ENCODE measurements around the gene TMED7.

The TMED7 gene

DNA sequence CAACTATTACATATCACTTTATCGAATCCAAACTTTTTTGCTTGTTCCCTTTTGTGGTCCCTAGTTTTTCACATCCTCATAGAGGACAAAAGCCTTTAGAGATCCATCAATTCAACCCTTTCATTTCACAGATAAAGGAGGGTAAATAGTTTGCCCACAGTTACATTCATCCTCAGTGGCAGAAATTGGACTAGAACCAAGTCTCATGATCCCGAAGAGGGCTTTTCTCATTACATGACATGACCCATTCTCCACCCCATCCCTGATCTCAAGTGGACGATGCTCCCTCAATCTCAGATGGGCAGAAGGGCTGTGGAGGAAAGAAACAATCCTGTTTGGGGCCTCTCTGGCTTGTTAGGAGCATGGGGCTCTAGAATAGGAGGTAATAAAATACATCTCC is 46.6 kb downstream of the TMED7 start:
- DNase-seq, result no peak

DNA sequence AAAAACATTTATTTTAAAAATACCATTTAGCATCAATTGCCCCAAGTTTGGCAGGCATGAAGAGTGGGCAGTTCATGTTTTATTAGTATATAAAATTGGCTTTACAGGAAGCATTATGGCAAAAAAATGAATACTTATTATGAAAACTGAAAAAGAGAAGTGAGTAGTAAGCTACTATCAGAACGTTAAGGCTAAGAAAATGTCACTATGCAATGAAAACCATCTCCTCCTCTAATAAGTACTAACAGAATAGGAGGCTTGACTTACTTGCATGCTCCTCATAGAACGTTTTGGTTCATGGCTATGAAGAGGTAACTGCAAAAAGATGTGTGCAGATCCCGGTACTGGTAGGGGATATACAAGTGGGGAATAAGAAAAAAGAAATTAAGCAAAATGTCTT is 47.2 kb downstream of the TMED7 start:
- DNase-seq, result no peak

DNA sequence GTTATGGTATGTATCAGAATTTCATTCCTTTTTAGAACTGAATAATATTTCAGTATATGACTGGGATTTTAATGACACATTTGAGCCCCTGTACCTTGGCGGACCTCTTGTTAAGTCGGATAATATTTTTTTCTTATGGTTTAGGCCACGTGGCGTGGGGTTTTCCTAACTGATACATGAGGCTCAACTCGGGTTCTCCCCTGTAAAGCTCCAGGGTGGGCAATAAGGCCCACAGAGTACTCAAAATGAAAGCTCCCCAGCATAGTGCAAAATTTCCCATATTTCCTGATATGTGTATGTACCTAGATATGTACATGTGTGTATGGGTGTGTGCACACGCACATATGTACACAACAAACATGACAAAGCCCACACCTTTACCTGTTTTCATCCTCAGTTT is 48.1 kb downstream of the TMED7 start:
- DNase-seq, result no peak

DNA sequence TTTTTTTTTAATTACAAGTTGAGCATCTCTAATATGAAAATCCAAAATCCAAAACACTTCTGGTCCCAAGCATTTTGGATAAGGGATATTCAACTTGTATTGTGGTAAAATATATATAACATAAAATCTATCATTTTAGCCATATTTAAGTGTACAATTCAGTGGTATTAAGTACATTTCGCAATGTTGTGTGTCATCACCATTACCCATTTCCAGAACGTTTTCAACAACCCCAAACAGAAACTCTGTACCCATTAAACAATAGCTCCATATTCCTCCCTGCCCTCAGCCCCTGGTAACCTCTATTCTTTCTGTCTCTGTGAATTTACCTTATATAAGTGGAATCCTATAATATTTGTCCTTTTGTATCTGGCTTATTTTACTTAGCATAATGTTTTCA is 48.5 kb downstream of the TMED7 start:
- DNase-seq, result no peak

DNA sequence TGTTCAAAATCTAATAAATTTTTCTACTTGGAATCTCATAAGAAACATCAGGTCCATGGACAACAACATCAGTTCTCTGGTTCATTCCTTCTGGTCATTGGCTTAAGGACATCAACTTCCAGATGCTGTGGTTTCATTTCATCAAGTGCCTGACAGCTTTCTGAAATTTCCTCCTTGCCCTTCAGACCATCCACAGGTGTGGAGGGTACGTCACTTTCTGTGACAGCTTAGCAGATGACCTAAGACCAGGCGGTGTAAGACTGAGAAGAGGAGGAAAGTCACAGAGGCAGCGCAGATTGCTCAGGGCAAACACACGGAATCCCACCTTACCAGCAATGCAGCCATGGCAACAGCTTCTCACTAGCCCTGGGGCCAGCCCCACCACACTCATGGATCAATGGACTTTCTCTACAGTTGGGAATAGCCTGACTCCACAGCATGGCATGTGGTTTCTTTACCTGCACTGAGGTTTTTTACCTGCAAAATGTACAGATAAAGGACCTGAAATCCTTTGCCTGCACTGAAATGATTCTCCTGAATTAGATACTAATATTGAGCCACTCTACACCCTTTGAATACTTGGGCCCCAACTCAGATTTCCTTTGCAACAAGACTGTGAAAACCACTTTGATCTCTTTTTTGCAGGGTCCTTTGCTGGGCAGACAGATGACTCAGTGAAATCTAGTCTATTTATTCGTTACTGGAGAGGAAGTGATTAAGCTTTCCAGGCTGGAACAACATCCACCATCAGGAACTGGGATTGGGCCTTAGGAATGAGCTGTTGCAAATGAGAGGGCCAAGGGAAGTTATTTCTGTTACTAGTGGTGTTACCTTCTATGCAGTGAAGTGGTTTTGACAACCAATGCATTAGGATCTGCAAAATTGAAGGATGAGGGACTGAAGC is 50.4 kb downstream of the TMED7 start:
- DNase-seq, result no peak

DNA sequence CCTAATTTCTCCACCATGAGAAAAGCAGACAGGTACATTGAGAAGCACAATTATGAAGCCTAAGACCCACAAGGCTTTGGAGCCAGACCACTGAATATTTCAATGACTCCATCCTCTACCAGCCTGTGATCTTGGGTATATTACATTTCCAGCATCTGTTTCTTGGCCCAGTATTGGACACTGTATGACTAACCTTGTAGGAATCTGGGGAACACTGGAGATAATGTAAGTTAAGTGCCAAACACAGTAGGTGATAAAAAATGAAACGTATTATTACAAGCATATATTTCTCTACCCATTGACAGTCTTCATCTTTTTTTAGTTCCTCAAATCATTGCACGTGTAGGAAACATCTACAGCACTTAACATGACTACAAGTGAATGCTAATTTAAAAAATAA is 52.7 kb downstream of the TMED7 start:
- DNase-seq, result no peak

DNA sequence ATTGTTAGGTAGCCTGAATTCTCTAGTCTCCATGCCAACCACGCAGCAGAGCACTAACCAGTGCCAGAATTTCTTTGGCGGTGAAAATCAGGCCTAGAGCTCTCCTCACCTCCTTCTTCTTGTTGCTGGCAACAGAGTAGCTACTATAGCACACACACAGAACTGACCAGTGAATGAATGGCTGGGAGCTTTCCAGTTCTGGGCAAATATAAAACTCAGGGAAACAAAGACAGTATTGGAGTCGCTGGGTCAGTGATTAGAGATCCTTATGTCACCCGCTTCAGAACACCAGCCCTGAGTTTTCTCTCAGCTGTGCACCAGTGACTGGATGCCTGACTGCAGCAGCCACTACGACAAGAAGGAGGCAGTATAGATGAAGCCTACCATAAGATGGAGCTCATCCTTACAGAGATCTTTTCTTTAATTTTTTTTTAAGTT is 54.4 kb downstream of the TMED7 start:
- DNase-seq, result no peak

DNA sequence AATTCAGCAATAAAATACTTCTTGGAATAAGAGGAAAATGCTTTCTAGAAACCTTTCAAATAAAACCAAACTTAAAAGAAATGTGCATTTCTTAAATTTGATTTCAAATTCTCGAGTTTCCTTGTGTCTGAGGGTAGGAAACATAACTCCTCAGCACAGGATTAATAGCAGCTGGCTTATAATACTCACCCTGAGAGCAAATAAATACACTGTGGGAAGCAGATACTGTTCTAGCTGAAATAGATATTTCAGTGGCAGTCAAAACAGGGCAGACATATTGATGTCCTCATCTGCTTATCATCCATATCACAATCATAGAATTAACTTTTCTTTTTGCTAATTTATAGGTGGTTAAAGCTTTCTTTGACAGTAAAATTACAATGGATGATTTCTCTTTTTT is 57.2 kb downstream of the TMED7 start:
- no peak for DNase-seq

DNA sequence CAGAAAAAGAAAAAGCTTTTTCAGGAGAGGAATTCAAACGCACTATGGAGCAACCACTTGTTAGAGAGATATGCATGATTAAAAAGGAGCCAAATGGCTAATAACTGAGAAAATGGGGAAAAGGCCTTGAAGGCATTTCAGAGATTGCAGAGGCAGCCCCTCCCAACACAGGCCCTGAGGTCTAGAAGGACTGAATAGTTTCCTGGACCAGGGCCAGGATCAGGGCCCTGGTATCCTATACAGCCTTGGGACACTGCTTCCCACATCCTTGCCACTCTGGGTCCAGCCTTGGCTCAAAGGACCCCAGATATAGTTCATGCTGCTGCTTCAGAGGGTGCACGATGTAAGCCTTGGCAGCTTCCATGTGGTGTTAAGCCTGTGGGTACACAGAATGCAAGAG is 60.6 kb downstream of the TMED7 start:
- no peak for DNase-seq
